Neural progenitor cell (in vitro differentiated cells): ENCODE measurements around the gene DOHH.

ENCODE experiments used
- EZH2 ChIP-seq: fragments of 200-600 bp; sonication (generic); IDR thresholded peaks from 2 replicates; pipeline ENCODE4 v1.6.1; 2017; ENCODE audit warnings: antibody characterized with exemption, mild to moderate bottlenecking, moderate library complexity
- EZH2phosphoT487 ChIP-seq: fragments of 200-600 bp; sonication (generic); IDR thresholded peaks from 2 replicates; pipeline ENCODE4 v1.6.1; 2017; ENCODE audit warnings: antibody characterized with exemption
- TF ChIP-seq, protein P1 (sequence below): fragments of 200-600 bp; sonication (generic); IDR thresholded peaks from 2 replicates; pipeline ENCODE4 v1.5.1; 2017; ENCODE audit warnings: antibody characterized with exemption, mild to moderate bottlenecking

GRCh38 chr19:3504735-3505134 is 4.3 kb upstream of the DOHH start:
- TF ChIP-seq, protein P1, sequence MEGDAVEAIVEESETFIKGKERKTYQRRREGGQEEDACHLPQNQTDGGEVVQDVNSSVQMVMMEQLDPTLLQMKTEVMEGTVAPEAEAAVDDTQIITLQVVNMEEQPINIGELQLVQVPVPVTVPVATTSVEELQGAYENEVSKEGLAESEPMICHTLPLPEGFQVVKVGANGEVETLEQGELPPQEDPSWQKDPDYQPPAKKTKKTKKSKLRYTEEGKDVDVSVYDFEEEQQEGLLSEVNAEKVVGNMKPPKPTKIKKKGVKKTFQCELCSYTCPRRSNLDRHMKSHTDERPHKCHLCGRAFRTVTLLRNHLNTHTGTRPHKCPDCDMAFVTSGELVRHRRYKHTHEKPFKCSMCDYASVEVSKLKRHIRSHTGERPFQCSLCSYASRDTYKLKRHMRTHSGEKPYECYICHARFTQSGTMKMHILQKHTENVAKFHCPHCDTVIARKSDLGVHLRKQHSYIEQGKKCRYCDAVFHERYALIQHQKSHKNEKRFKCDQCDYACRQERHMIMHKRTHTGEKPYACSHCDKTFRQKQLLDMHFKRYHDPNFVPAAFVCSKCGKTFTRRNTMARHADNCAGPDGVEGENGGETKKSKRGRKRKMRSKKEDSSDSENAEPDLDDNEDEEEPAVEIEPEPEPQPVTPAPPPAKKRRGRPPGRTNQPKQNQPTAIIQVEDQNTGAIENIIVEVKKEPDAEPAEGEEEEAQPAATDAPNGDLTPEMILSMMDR = no peak
- TF ChIP-seq EZH2 = no peak
- TF ChIP-seq EZH2phosphoT487 = no peak
